Left colon (tissue), 2 donors: ENCODE data around the gene FAM25G. TPM values are rescaled to one million over a fixed set of nuclear protein-coding genes. Genes with fewer than 3 reads are reported as not detected.

Experiments
- total RNA-seq, 2 donors: library from RNA; stranded (reverse); fragmentation: NEBNext Ultra II Directional; extraction: Animal tissue kit (Norgen Biotek cat#: 25700); gene quantifications; one replicate each; pipeline ENCODE4 v1.2.1, GENCODE V29; 2021
- donor health status: DM: no; HTN: no; CAD: no.
- donor health status: DM: yes; HTN: yes; CAD: no.

The FAM25G gene
- total RNA-seq, 2 donors from 2014 or later = 2.7 to 2.9 TPM

Other genes starting within 250 kb of the FAM25G start
- under 1 TPM; 0.12 to 0.67 TPM for gene GDF10, start 191.5 kb downstream of the FAM25G start, total RNA-seq
- not detected for gene GDF2, start 169.2 kb downstream of the FAM25G start, total RNA-seq
- not detected for gene RBP3, start 143.3 kb downstream of the FAM25G start, total RNA-seq
- gene ZNF488, start 107.4 kb downstream of the FAM25G start, total RNA-seq = 1 to 10 TPM in 1 of 2 donors, under 1 TPM in 1; 0.64 to 1.7 TPM
- not detected for gene ANXA8, start 7.6 kb downstream of the FAM25G start, total RNA-seq
- 1 to 10 TPM; 5.2 to 7.5 TPM for gene AGAP9, start 31.9 kb upstream of the FAM25G start, total RNA-seq